Measurements from ENCODE around the gene NKAIN4.

GRCh38 chr20:63215101-63216040 lies 38.9 kb downstream of the NKAIN4 start:
- TF ChIP-seq, protein P1, sequence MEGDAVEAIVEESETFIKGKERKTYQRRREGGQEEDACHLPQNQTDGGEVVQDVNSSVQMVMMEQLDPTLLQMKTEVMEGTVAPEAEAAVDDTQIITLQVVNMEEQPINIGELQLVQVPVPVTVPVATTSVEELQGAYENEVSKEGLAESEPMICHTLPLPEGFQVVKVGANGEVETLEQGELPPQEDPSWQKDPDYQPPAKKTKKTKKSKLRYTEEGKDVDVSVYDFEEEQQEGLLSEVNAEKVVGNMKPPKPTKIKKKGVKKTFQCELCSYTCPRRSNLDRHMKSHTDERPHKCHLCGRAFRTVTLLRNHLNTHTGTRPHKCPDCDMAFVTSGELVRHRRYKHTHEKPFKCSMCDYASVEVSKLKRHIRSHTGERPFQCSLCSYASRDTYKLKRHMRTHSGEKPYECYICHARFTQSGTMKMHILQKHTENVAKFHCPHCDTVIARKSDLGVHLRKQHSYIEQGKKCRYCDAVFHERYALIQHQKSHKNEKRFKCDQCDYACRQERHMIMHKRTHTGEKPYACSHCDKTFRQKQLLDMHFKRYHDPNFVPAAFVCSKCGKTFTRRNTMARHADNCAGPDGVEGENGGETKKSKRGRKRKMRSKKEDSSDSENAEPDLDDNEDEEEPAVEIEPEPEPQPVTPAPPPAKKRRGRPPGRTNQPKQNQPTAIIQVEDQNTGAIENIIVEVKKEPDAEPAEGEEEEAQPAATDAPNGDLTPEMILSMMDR (optimal IDR thresholded peaks at IDR 0.05 in 1 of 3, IDR thresholded peaks at IDR 0.05 in 1 of 3, conservative IDR thresholded peaks at IDR 0.05 in 1 of 3; ENCODE audit: extremely low read depth in 1 of 3, insufficient read depth in 2 of 3, low read length in 3 of 3) = peak; percentile 43 to 53 (median 49)
- no peak for TF ChIP-seq EZH2 (IDR thresholded peaks at IDR 0.05; ENCODE audit: low read length)

Measured in keratinocyte (primary cell).